GM23338 (cell line): ENCODE measurements around the gene TDP2. TPM values are rescaled to one million over a fixed set of nuclear protein-coding genes. Genes with fewer than 3 reads are reported as not detected.

Source experiments
- ATAC-seq: fragments of 200-7000 bp; cut with Tn5 transposase; 3 replicates; pipeline ENCODE4 v1.9.1; 2020
- DNase-seq: peaks from one replicate; pipeline ENCODE4 v3.0.0-alpha.2; 2015; ENCODE audit warnings: low spot score
- H2AFZ ChIP-seq: fragments of 200-600 bp; sonication (generic); 2 replicates; pipeline ENCODE4 v1.8.0; 2016; ENCODE audit warnings: antibody characterized with exemption, mild to moderate bottlenecking, moderate library complexity
- H3F3A ChIP-seq: fragments of 200-600 bp; sonication (generic); replicated peaks from 2 replicates; pipeline ENCODE4 v1.8.0; 2017; ENCODE audit warnings: antibody characterized with exemption, mixed run types, low read depth
- H3K27ac ChIP-seq: fragments of 200-600 bp; sonication (generic); 2 replicates; pipeline ENCODE4 v1.6.1; 2016; ENCODE audit warnings: low read depth
- H3K27me3 ChIP-seq: fragments of 200-600 bp; sonication (generic); 2 replicates; pipeline ENCODE4 v1.8.0; 2016; ENCODE audit warnings: mild to moderate bottlenecking, mixed run types, moderate library complexity; ENCODE audit not compliant: insufficient read depth
- H3K36me3 ChIP-seq: fragments of 200-600 bp; sonication (generic); 2 replicates; pipeline ENCODE4 v1.8.0; 2016; ENCODE audit warnings: mild to moderate bottlenecking; ENCODE audit not compliant: insufficient read depth
- H3K4me1 ChIP-seq: fragments of 200-600 bp; sonication (generic); 2 replicates; pipeline ENCODE4 v1.8.0; 2016; ENCODE audit warnings: mild to moderate bottlenecking, moderate library complexity; ENCODE audit not compliant: insufficient read depth
- H3K4me2 ChIP-seq: fragments of 200-600 bp; sonication (generic); 2 replicates; pipeline ENCODE4 v1.7.1; 2017; ENCODE audit warnings: mixed run types
- H3K4me3 ChIP-seq: fragments of 200-600 bp; sonication (generic); 2 replicates; pipeline ENCODE4 v1.6.1; 2016; ENCODE audit warnings: mixed run types
- H3K79me2 ChIP-seq: fragments of 200-600 bp; sonication (generic); replicated peaks from 2 replicates; pipeline ENCODE4 v1.8.0; 2017; ENCODE audit warnings: mild to moderate bottlenecking; ENCODE audit not compliant: insufficient read depth
- H3K9me2 ChIP-seq: fragments of 200-600 bp; sonication (generic); 2 replicates; pipeline ENCODE4 v1.8.0; 2017; ENCODE audit not compliant: insufficient read depth
- H4K20me1 ChIP-seq: fragments of 200-600 bp; sonication (generic); replicated peaks from 2 replicates; pipeline ENCODE4 v1.8.0; 2017; ENCODE audit warnings: mild to moderate bottlenecking; ENCODE audit not compliant: insufficient read depth
- H3K27ac Mint-ChIP-seq: 2 replicates; pipeline ENCODE4 v1.8.0; 2020; ENCODE audit warnings: inconsistent platforms, mild to moderate bottlenecking, moderate library complexity, mixed read lengths
- H3K27me3 Mint-ChIP-seq: 3 replicates; pipeline ENCODE4 v1.8.0; 2022; ENCODE audit warnings: low read depth, mild to moderate bottlenecking, moderate library complexity, mixed read lengths, inconsistent platforms; ENCODE audit not compliant: insufficient read depth, poor library complexity
- H3K36me3 Mint-ChIP-seq: 3 replicates; pipeline ENCODE4 v1.8.0; 2021; ENCODE audit warnings: low read depth, mild to moderate bottlenecking, inconsistent platforms, moderate library complexity, mixed read lengths
- H3K4me1 Mint-ChIP-seq: 3 replicates; pipeline ENCODE4 v1.8.0; 2020; ENCODE audit warnings: mild to moderate bottlenecking, inconsistent platforms, mixed read lengths
- H3K4me3 Mint-ChIP-seq: 3 replicates; pipeline ENCODE4 v1.8.0; 2021; ENCODE audit warnings: moderate library complexity, mild to moderate bottlenecking, inconsistent platforms, mixed read lengths
- H3K9me3 Mint-ChIP-seq: 3 replicates; pipeline ENCODE4 v1.8.0; 2020; ENCODE audit warnings: moderate library complexity, mild to moderate bottlenecking, inconsistent platforms, mixed read lengths
- CREB1 ChIP-seq: fragments of 250-450 bp; sonication (Bioruptor Pico); IDR thresholded peaks from 2 replicates; pipeline ENCODE4 v1.5.0; 2020; ENCODE audit warnings: low read depth, mild to moderate bottlenecking, moderate library complexity
- CTCF ChIP-seq, 2 experiments: fragments of 200-600 bp in 1 of 2; sonication (generic) in 1 of 2; conservative IDR thresholded peaks; 2 replicates each; pipeline versions ENCODE4 v1.5.1 to v1.6.1; 2016 to 2017; ENCODE audit warnings: antibody characterized with exemption in 2 of 2, low read depth in 2 of 2, mild to moderate bottlenecking in 2 of 2, moderate library complexity in 1 of 2
- ETS1 ChIP-seq: IDR thresholded peaks from 2 replicates; pipeline ENCODE4 v1.6.1; 2016; ENCODE audit warnings: antibody characterized with exemption
- EZH2 ChIP-seq: fragments of 200-600 bp; sonication (generic); IDR thresholded peaks from one replicate; pipeline ENCODE4 v1.8.0; 2017; ENCODE audit warnings: antibody characterized with exemption, mild to moderate bottlenecking, low read depth; ENCODE audit not compliant: unreplicated experiment
- EZH2phosphoT487 ChIP-seq: fragments of 200-600 bp; sonication (generic); IDR thresholded peaks from one replicate; pipeline ENCODE4 v1.8.1; 2018; ENCODE audit warnings: antibody characterized with exemption; ENCODE audit not compliant: unreplicated experiment
- JUNB ChIP-seq: IDR thresholded peaks from one replicate; pipeline ENCODE4 v1.6.1; 2016; ENCODE audit warnings: antibody characterized with exemption; ENCODE audit not compliant: unreplicated experiment
- NANOG ChIP-seq: IDR thresholded peaks from 2 replicates; pipeline ENCODE4 v1.6.1; 2016; ENCODE audit warnings: antibody characterized with exemption, borderline replicate concordance
- POLR2AphosphoS5 ChIP-seq: IDR thresholded peaks from 2 replicates; pipeline ENCODE4 v1.6.1; 2016; ENCODE audit warnings: antibody characterized with exemption, low read depth
- REST ChIP-seq: IDR thresholded peaks from one replicate; pipeline ENCODE4 v1.6.1; 2018; ENCODE audit warnings: antibody characterized with exemption; ENCODE audit not compliant: unreplicated experiment
- STAT1 ChIP-seq: IDR thresholded peaks from one replicate; pipeline ENCODE4 v1.6.1; 2016; ENCODE audit warnings: antibody characterized with exemption; ENCODE audit not compliant: unreplicated experiment
- ZNF114 ChIP-seq: fragments of 250-450 bp; sonication (Bioruptor Pico); IDR thresholded peaks from 2 replicates; pipeline ENCODE4 v1.5.0; 2020; ENCODE audit warnings: mild to moderate bottlenecking, moderate library complexity
- ZNF331 ChIP-seq: fragments of 250-450 bp; sonication (Bioruptor Pico); IDR thresholded peaks from 2 replicates; pipeline ENCODE4 v1.5.0; 2020; ENCODE audit warnings: low read depth, mild to moderate bottlenecking, moderate library complexity
- ZNF462 ChIP-seq: fragments of 250-450 bp; sonication (Bioruptor Pico); IDR thresholded peaks from 2 replicates; pipeline ENCODE4 v1.5.0; 2020; ENCODE audit warnings: mild to moderate bottlenecking, moderate library complexity
- polyA plus RNA-seq: library from polyadenylated mRNA; unstranded; fragments of >200 nt; fragmentation: Nextera tagmentation; extraction: Ambion mirVana; gene quantifications from 2 replicates; pipeline ENCODE4 v1.2.1, GENCODE V29; 2016
- total RNA-seq: library from RNA; depleted of rRNA; stranded (reverse); fragments of >200 nt; shearing (Covaris generic); gene quantifications from 2 replicates; pipeline ENCODE4 v1.2.3, GENCODE V29; 2014

TDP2 gene
- total and polyA plus RNA-seq, 2 experiments from 2014 or later, result 46.8 to 47.8 TPM

- no peak overlapping the region for H3K27ac Mint-ChIP-seq
Observed at GRCh38 chr6:24607310-24608105, 59.2 kb downstream of the TDP2 start.

More at GRCh38 chr6:24607310-24608105, 59.2 kb downstream of the TDP2 start:
- no peak overlapping the region for H3K4me3 Mint-ChIP-seq
- no peaks in the 10 kb centered on the region; the same call in 1 of the 2 replicates for H3K9me2 ChIP-seq
- ATAC-seq, result no peak
- no peaks in the 10 kb centered on the region for H3K79me2 ChIP-seq
- H3K36me3 Mint-ChIP-seq, result no peaks in the 10 kb centered on the region
- no peaks in the 10 kb centered on the region; the same call in 1 of the 3 replicates for H3K9me3 Mint-ChIP-seq
- H3K27ac ChIP-seq, result no peak overlapping the region
- no peak overlapping the region for H2AFZ ChIP-seq
- no peak for DNase-seq
- no peak for TF ChIP-seq REST
- TF ChIP-seq EZH2phosphoT487, result no peak
- no peak for TF ChIP-seq POLR2AphosphoS5
- no peak for TF ChIP-seq STAT1
- no peak for TF ChIP-seq ETS1
- TF ChIP-seq ZNF331 (CRISPR knock-in tag), result no peak
- TF ChIP-seq ZNF462 (CRISPR knock-in tag), result no peak
- TF ChIP-seq EZH2, result no peak
- TF ChIP-seq JUNB, result no peak
- no peak for TF ChIP-seq ZNF114 (CRISPR knock-in tag)
- no peak for TF ChIP-seq CTCF (conservative IDR thresholded peaks at IDR 0.05; ENCODE audit: low read depth in 2 of 2)
- no peak for TF ChIP-seq CREB1 (CRISPR knock-in tag)
- TF ChIP-seq NANOG, result no peak
- H3K4me1 ChIP-seq, result no peaks in the 10 kb centered on the region
- no peaks in the 10 kb centered on the region for H3K4me1 Mint-ChIP-seq
- no peaks in the 10 kb centered on the region for H4K20me1 ChIP-seq
- H3K36me3 ChIP-seq, result no peaks in the 10 kb centered on the region
- H3K27me3 ChIP-seq, result no peaks in the 10 kb centered on the region
- no peaks in the 10 kb centered on the region for H3F3A ChIP-seq
- no peak overlapping the region for H3K4me3 ChIP-seq
- no peak overlapping the region for H3K4me2 ChIP-seq
- no peaks in the 10 kb centered on the region for H3K27me3 Mint-ChIP-seq
